Adrenal gland (tissue), 12 donors: ENCODE results near the gene ENAH. TPM values are rescaled to one million over a fixed set of nuclear protein-coding genes. Genes with fewer than 3 reads are reported as not detected.

Experiments
- DNase-seq, 7 donors: peaks; one replicate each; pipeline ENCODE4 v3.0.0-alpha.2; 2019 to 2020
- H3K27ac ChIP-seq, 5 donors: fragments of 200-600 bp; sonication (generic) in 4 of 5; 1 replicate in 3 of 5; 2 replicates in 2 of 5; pipeline versions ENCODE4 v1.5.1 to v1.8.0; 2016 to 2020; ENCODE audit warnings: mild to moderate bottlenecking in 1 of 5
- H3K27me3 ChIP-seq: fragments of 200-600 bp; 2 replicates; pipeline ENCODE4 v1.8.0; 2021
- H3K36me3 ChIP-seq, 2 donors: fragments of 200-600 bp; replicated peaks in 1 of 2; 1 replicate in 1 of 2; 2 replicates in 1 of 2; pipeline versions ENCODE4 v1.5.1 to v1.8.0; 2018 to 2022
- H3K4me1 ChIP-seq, 2 donors: fragments of 200-600 bp; replicated peaks in 1 of 2; 1 replicate in 1 of 2; 2 replicates in 1 of 2; pipeline versions ENCODE4 v1.5.1 to v1.8.0; 2018 to 2021
- H3K4me3 ChIP-seq, 4 donors: fragments of 200-600 bp; sonication (generic) in 3 of 4; one replicate each; pipeline ENCODE4 v1.5.1; 2016 to 2018
- H3K9me3 ChIP-seq, 3 donors: fragments of 200-600 bp; sonication (generic) in 1 of 3; replicated peaks in 1 of 3; 1 replicate in 2 of 3; 2 replicates in 1 of 3; pipeline versions ENCODE4 v1.5.1 to v1.8.0; 2016 to 2021
- CTCF ChIP-seq, 6 experiments: fragments of 450-650 bp in 4 of 6; fragments of 200-600 bp in 2 of 6; sonication (generic) in 1 of 6; IDR thresholded peaks; 1 replicate in 5 of 6; 2 replicates in 1 of 6; pipeline versions ENCODE4 v1.5.1 to v1.8.0; 2016 to 2021; ENCODE audit warnings: antibody characterized with exemption in 6 of 6, mild to moderate bottlenecking in 2 of 6, moderate library complexity in 1 of 6
- POLR2A ChIP-seq, 2 donors: fragments of 450-650 bp; IDR thresholded peaks; one replicate each; pipeline ENCODE4 v1.6.1; 2017; ENCODE audit warnings: antibody characterized with exemption in 2 of 2, mild to moderate bottlenecking in 2 of 2, moderate library complexity in 1 of 2
- WGBS, 4 donors: extraction: QIAGEN DNeasy Blood & Tissue Kit in 2 of 4; methylation state at CpG; one replicate each; pipeline versions ENCODE4 v1.1.5 to v1.1.7; 2013 to 2017; 5-methylcytosine and 5-hydroxymethylcytosine counted together
- intact Hi-C, 2 donors: fragments of 100-400 bp; cut with DNase I; formaldehyde crosslinking; loops; one replicate each; pipeline versions ENCODE4 v1.14.1 to v1.15.0; 2022 to 2023
- polyA plus RNA-seq, 3 donors: library from polyadenylated mRNA; stranded (reverse); fragments of 200-250 nt in 2 of 3; fragments of 350-450 nt in 1 of 3; fragmentation: Illumina TruSeq in 1 of 3; extraction: RNeasy Lipid Tissue Mini Kit (QIAGEN cat#74804) in 1 of 3; gene quantifications; one replicate each; pipeline ENCODE4 v1.2.3, GENCODE V29; 2013 to 2014
- total RNA-seq, 9 donors: library from RNA; depleted of rRNA in 4 of 9; stranded (reverse); fragments of >200 nt in 4 of 9; fragments of 120-200 nt in 1 of 9; fragmentation: NEBNext Ultra II Directional in 1 of 9; extraction: Animal tissue kit (Norgen Biotek cat#: 25700) in 1 of 9; gene quantifications; one replicate each; pipeline versions ENCODE4 v1.1.0 to v1.2.4, GENCODE V29; 2013 to 2023
- donor health status: healthy with polysubstance abuse.
- donor health status: Bipolar disorder and iron deficiency.
- donor health status: DM: yes; HTN: yes; CAD: no.
- donor health status: DM: no; HTN: no; CAD: no.
- donor health status: DM: no; HTN: no; CAD: no.
- donor health status: DM: yes; HTN: yes; CAD: no.

Gene ENAH
- total and polyA plus RNA-seq, 12 donors: 10.0 to 142 (median 71.9) TPM

DNA sequence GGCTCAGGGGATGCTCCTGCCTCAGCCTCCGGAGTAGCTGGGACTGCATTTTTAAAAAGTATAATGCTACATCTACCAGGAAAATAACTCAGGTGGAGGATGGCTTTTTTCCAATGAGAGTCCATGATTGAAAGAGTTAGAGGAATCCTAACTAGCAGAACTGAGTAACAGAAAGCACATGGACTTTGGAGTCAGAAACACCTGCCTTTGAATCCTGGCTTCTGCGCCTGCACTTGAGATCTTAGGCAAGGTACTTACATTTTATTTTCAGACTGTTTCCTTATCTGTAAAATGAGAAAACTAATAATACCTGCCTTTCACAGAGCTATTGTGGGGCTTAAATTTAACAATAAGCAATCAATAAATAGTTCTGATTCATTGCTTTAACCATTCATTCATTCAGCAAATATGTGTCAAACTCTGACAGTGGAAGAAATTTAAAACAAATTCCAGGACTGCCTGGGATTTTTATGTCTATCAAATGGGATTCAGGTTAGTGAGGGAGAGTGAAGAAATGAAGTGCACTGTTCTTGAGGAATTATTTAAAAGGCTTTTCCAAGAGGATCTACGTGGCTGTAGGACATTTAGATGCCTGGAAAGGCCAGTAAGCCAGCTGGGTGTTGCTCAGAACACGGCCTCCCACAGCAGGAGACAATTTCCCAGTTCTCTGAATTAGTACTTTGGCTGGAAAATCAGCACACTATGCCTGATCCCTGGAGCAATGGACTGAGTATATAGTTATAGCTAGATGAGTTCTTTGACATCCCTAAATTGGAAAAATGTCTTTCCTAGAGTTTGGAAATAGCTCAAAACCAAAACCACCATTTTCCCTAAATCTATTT lies 212.3 kb downstream of the ENAH start:
- intact Hi-C loops: no loop called here
- TF ChIP-seq CTCF (IDR thresholded peaks at IDR 0.05) (no peak), POLR2A (IDR thresholded peaks at IDR 0.05) (no peak)
- WGBS, 4 donors: 89 to 91% (median 90%) methylated on average over 4 of the region's 4 CpGs
- Histone ChIP-seq H3K4me1 (peaks cover 0 to 11% of the 10 kb centered on the region in 2 donors), H3K4me3 (no peak overlapping the region), H3K36me3 (no peaks in the 10 kb centered on the region), H3K27me3 (no peaks in the 10 kb centered on the region), H3K27ac (no peak overlapping the region), H3K9me3 (no peaks in the 10 kb centered on the region)
- no peak for DNase-seq

DNA sequence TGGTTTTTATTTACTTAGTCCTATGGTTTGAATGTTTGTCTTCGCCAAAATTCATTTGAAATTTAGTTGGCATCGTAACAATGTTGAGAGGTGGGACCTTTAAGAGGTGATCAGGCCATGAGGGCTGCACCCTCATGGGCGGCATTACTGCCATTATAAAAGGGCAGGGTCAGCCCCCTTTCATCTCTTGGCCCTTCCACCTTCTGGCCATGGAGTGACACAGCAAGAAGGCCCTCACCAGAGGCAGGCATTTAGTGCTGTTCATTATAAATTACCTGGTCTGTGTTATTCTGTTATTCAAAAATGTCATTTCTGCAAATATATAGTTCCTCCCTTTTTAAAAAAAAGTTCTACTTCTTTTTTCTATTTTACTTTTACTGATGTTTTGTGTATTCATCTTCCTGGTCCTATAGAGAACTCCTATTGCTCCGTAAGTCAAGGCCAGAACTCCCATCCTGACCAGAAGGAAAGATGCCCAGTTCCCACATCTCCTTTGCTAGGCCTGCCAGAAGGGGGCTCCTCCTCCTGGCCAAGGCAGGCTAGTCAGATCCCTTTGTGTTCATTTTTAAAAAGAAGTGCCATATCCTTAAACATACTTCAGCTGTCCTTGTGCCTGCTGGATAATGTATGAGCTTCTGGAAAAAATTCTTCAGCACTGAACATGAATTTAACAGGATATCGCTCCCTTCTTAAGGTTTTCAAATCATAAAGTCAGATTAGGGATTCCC lies 215.0 kb downstream of the ENAH start:
- TF ChIP-seq POLR2A (IDR thresholded peaks at IDR 0.05) (no peak), CTCF (IDR thresholded peaks at IDR 0.05) (peak in 2 of 6 experiments; percentile 8 to 24)
- no peak overlapping the region for H3K27ac ChIP-seq
- intact Hi-C loops: no loop called here

More for the DNA sequence above, 215.0 kb downstream of the ENAH start:
- no peaks in the 10 kb centered on the region for H3K9me3 ChIP-seq
- WGBS, 4 donors: 86 to 90% (median 87%) methylated on average over 5 of the region's 5 CpGs
- H3K4me1 ChIP-seq: no peaks in the 10 kb centered on the region
- H3K4me3 ChIP-seq: no peak overlapping the region
- no peaks in the 10 kb centered on the region for H3K36me3 ChIP-seq
- peak in 1 of 7 donors; percentile 27 for DNase-seq
- H3K27me3 ChIP-seq: no peaks in the 10 kb centered on the region

Other genes starting within 250 kb of the ENAH start
- 10 to 100 TPM in 8 of 9 donors, 1 to 10 TPM in 1; 6.7 to 27.5 (median 18.4) TPM for gene LBR, start 225.1 kb downstream of the ENAH start, total RNA-seq
- gene LBR, start 225.1 kb downstream of the ENAH start, polyA plus RNA-seq: 10 to 100 TPM in 1 of 3 donors, 1 to 10 TPM in 2; 5.4 to 12.8 (median 6.0) TPM
- 100 to 1,000 TPM; 197 to 429 (median 294) TPM for gene SRP9, start 124.7 kb upstream of the ENAH start, total RNA-seq
- 100 to 1,000 TPM; 144 to 521 (median 178) TPM for gene SRP9, start 124.7 kb upstream of the ENAH start, polyA plus RNA-seq
- 1,000 to 10,000 TPM in 8 of 9 donors, 100 to 1,000 TPM in 1; 251 to 3,548 (median 1,695) TPM for gene EPHX1, start 157.0 kb upstream of the ENAH start, total RNA-seq
- gene EPHX1, start 157.0 kb upstream of the ENAH start, polyA plus RNA-seq: 1,000 to 10,000 TPM in 1 of 3 donors, 100 to 1,000 TPM in 2; 337 to 1,831 (median 896) TPM
- 10 to 100 TPM; 13.9 to 80.4 (median 56.4) TPM for gene TMEM63A, start 229.3 kb upstream of the ENAH start, total RNA-seq
- 10 to 100 TPM; 20.8 to 96.9 (median 48.1) TPM for gene TMEM63A, start 229.3 kb upstream of the ENAH start, polyA plus RNA-seq
- gene LEFTY1, start 236.0 kb upstream of the ENAH start, total RNA-seq: 1 to 10 TPM in 2 of 9 donors, under 1 TPM in 3, not detected in 4; 0.47 to 1.5 (median 0.67) TPM
- under 1 TPM in 2 of 3 donors, not detected in 1; 0.15 to 0.27 TPM for gene LEFTY1, start 236.0 kb upstream of the ENAH start, polyA plus RNA-seq